ENCODE data around the gene CASTOR1.

GRCh38 chr22:30252411-30253204, 36.7 kb downstream of the CASTOR1 start:
- TF ChIP-seq CTCF (IDR thresholded peaks at IDR 0.05; ENCODE audit: low read length) (no peak), EZH2 (IDR thresholded peaks at IDR 0.05; ENCODE audit: borderline replicate concordance, low read length) (no peak)
